IMR-90 (cell line): ENCODE data around the gene S100A5. TPM values are rescaled to one million over a fixed set of nuclear protein-coding genes. Genes with fewer than 3 reads are reported as not detected.

Experiments
- ATAC-seq: fragments of 200-7000 bp; cut with Tn5 transposase; 2 replicates; pipeline ENCODE4 v1.9.1; 2020; ENCODE audit warnings: low read depth, mild to moderate bottlenecking, moderate library complexity
- BruUV-seq: library from RNA; stranded (reverse); fragments of 400-500 nt; replicated peaks from 2 replicates; lab custom pipeline; 2021; lab: Mats Ljungman, UMichigan
- CTCF ChIA-PET: fragments of 300-600 bp; formaldehyde crosslinking; extraction: SDS; loops from one replicate; lab custom pipeline; 2021; ENCODE audit warnings: antibody characterized with exemption; lab: Yijun Ruan, JAX
- POLR2A ChIA-PET: fragments of 300-600 bp; sonication (Branson Sonifier 250); formaldehyde crosslinking; loops from one replicate; lab custom pipeline; 2022; ENCODE audit warnings: antibody characterized with exemption; ENCODE audit not compliant: unreplicated experiment; lab: Charles Lee
- DNase-seq: peaks from one replicate; pipeline ENCODE4 v3.0.0; 2013
- H2AFZ ChIP-seq: replicated peaks from 2 replicates; pipeline ENCODE3; 2013; ENCODE audit warnings: low read length, mild to moderate bottlenecking; ENCODE audit not compliant: poor library complexity
- H2AK5ac ChIP-seq: 2 replicates; pipeline ENCODE4 v1.6.1; 2013; ENCODE audit warnings: low read depth, low read length, inconsistent platforms
- H2AK9ac ChIP-seq: replicated peaks from 2 replicates; pipeline ENCODE3; 2013; ENCODE audit warnings: mild to moderate bottlenecking, low read depth, low read length, moderate library complexity; ENCODE audit not compliant: poor library complexity
- H2BK120ac ChIP-seq: 2 replicates; pipeline ENCODE4 v1.6.1; 2013; ENCODE audit warnings: low read depth, low read length, inconsistent platforms
- H2BK15ac ChIP-seq: 3 replicates; pipeline ENCODE4 v1.6.1; 2013; ENCODE audit warnings: low read depth, low read length, inconsistent platforms
- H2BK20ac ChIP-seq: 2 replicates; pipeline ENCODE4 v1.6.1; 2013; ENCODE audit warnings: low read depth, mild to moderate bottlenecking, inconsistent platforms, low read length, moderate library complexity
- H2BK5ac ChIP-seq: 2 replicates; pipeline ENCODE4 v1.6.1; 2013; ENCODE audit warnings: mild to moderate bottlenecking, low read depth, low read length, inconsistent platforms; ENCODE audit not compliant: poor library complexity, severe bottlenecking
- H3K14ac ChIP-seq: replicated peaks from 2 replicates; pipeline ENCODE4 v1.6.1; 2013; ENCODE audit warnings: low read depth, low read length, inconsistent platforms
- H3K18ac ChIP-seq: 2 replicates; pipeline ENCODE4 v1.6.1; 2013; ENCODE audit warnings: low read depth, low read length, control low read depth
- H3K23ac ChIP-seq: 2 replicates; pipeline ENCODE4 v1.6.1; 2013; ENCODE audit warnings: low read depth, low read length, inconsistent platforms
- H3K27ac ChIP-seq: 2 replicates; pipeline ENCODE4 v1.5.1; 2013; ENCODE audit warnings: mild to moderate bottlenecking, control low read depth, low read length; ENCODE audit not compliant: insufficient read depth
- H3K27me3 ChIP-seq: 2 replicates; pipeline ENCODE4 v1.6.1; 2013; ENCODE audit warnings: low read length; ENCODE audit not compliant: control insufficient read depth, insufficient read depth
- H3K36me3 ChIP-seq: 2 replicates; pipeline ENCODE4 v1.6.1; 2013; ENCODE audit warnings: low read length, mixed read lengths; ENCODE audit not compliant: control insufficient read depth, insufficient read depth
- H3K4ac ChIP-seq: 2 replicates; pipeline ENCODE4 v1.6.1; 2013; ENCODE audit warnings: low read depth, low read length, inconsistent platforms
- H3K4me1 ChIP-seq: 2 replicates; pipeline ENCODE4 v1.6.1; 2013; ENCODE audit warnings: low read length, mixed read lengths; ENCODE audit not compliant: control insufficient read depth, insufficient read depth
- H3K4me2 ChIP-seq: 2 replicates; pipeline ENCODE4 v1.6.1; 2013; ENCODE audit warnings: low read depth, mild to moderate bottlenecking, control low read depth, low read length, moderate library complexity
- H3K4me3 ChIP-seq: 2 replicates; pipeline ENCODE4 v1.5.1; 2013; ENCODE audit warnings: low read depth, mild to moderate bottlenecking, control low read depth, low read length, moderate library complexity; ENCODE audit not compliant: insufficient read depth
- H3K56ac ChIP-seq: 2 replicates; pipeline ENCODE4 v1.6.1; 2013; ENCODE audit warnings: low read length, inconsistent platforms; ENCODE audit not compliant: insufficient read depth; ENCODE audit errors: extremely low read depth
- H3K79me1 ChIP-seq, 2 experiments: 2 replicates each; pipeline ENCODE4 v1.6.1; 2013; ENCODE audit warnings: low read length in 2 of 2, inconsistent platforms in 1 of 2, low read depth in 1 of 2
- H3K9ac ChIP-seq: 2 replicates; pipeline ENCODE4 v1.6.1; 2013; ENCODE audit warnings: low read depth, low read length, control low read depth
- H3K9me1 ChIP-seq: 2 replicates; pipeline ENCODE4 v1.6.1; 2013; ENCODE audit warnings: low read length, inconsistent platforms; ENCODE audit not compliant: insufficient read depth
- H3K9me3 ChIP-seq: 2 replicates; pipeline ENCODE4 v1.6.1; 2013; ENCODE audit warnings: low read length; ENCODE audit not compliant: control insufficient read depth, insufficient read depth
- H4K20me1 ChIP-seq: 2 replicates; pipeline ENCODE4 v1.6.1; 2013; ENCODE audit warnings: low read length, inconsistent platforms; ENCODE audit not compliant: insufficient read depth
- H4K5ac ChIP-seq: 2 replicates; pipeline ENCODE4 v1.6.1; 2013; ENCODE audit warnings: mild to moderate bottlenecking, low read depth, low read length, control low read depth
- H4K8ac ChIP-seq, 2 experiments: 2 replicates each; pipeline ENCODE4 v1.6.1; 2013; ENCODE audit warnings: low read depth in 2 of 2, low read length in 2 of 2, control low read depth in 1 of 2, inconsistent platforms in 1 of 2
- H4K91ac ChIP-seq: 2 replicates; pipeline ENCODE4 v1.6.1; 2013; ENCODE audit warnings: low read depth, low read length, inconsistent platforms; ENCODE audit not compliant: insufficient read depth
- BHLHE40 ChIP-seq: fragments of 150-350 bp; IDR thresholded peaks from 2 replicates; pipeline ENCODE4 v1.6.1; 2016; ENCODE audit warnings: mild to moderate bottlenecking, low read depth, low read length
- CEBPB ChIP-seq: IDR thresholded peaks from 2 replicates; pipeline ENCODE4 v1.6.1; 2012; ENCODE audit warnings: low read depth, low read length, improper control_type of control experiment
- CHD1 ChIP-seq: IDR thresholded peaks from 2 replicates; pipeline ENCODE4 v1.6.1; 2012; ENCODE audit warnings: low read depth, low read length, improper control_type of control experiment
- FOS ChIP-seq: fragments of 150-350 bp; IDR thresholded peaks from 2 replicates; pipeline ENCODE4 v1.6.1; 2016; ENCODE audit warnings: low read depth, low read length
- MAFK ChIP-seq: IDR thresholded peaks from 2 replicates; pipeline ENCODE4 v1.6.1; 2012; ENCODE audit warnings: low read depth, low read length, improper control_type of control experiment
- MAZ ChIP-seq: IDR thresholded peaks from 2 replicates; pipeline ENCODE4 v1.6.1; 2012; ENCODE audit warnings: low read depth, mild to moderate bottlenecking, low read length, improper control_type of control experiment, moderate library complexity, borderline replicate concordance
- MXI1 ChIP-seq: IDR thresholded peaks from 2 replicates; pipeline ENCODE4 v1.6.1; 2012; ENCODE audit warnings: low read depth, mild to moderate bottlenecking, low read length, moderate library complexity, borderline replicate concordance
- NFE2L2 ChIP-seq: fragments of 150-350 bp; IDR thresholded peaks from 2 replicates; pipeline ENCODE4 v1.6.1; 2016; ENCODE audit warnings: low read depth, mild to moderate bottlenecking, low read length
- POLR2A ChIP-seq: IDR thresholded peaks from 2 replicates; pipeline ENCODE4 v1.6.1; 2012; ENCODE audit warnings: mild to moderate bottlenecking, low read depth, low read length
- RAD21 ChIP-seq: IDR thresholded peaks from 2 replicates; pipeline ENCODE4 v1.6.1; 2012; ENCODE audit warnings: low read length, improper control_type of control experiment
- RCOR1 ChIP-seq: IDR thresholded peaks from 2 replicates; pipeline ENCODE4 v1.6.1; 2012; ENCODE audit warnings: mild to moderate bottlenecking, low read length, improper control_type of control experiment; ENCODE audit not compliant: insufficient replicate concordance
- RFX5 ChIP-seq: IDR thresholded peaks from 2 replicates; pipeline ENCODE4 v1.8.0; 2012; ENCODE audit warnings: low read depth, mild to moderate bottlenecking, low read length, moderate library complexity
- SMC3 ChIP-seq: fragments of 150-350 bp; IDR thresholded peaks from 2 replicates; pipeline ENCODE4 v1.6.1; 2016; ENCODE audit warnings: low read depth, mild to moderate bottlenecking, antibody characterized with exemption, low read length, moderate library complexity
- USF2 ChIP-seq: fragments of 150-350 bp; IDR thresholded peaks from 2 replicates; pipeline ENCODE4 v1.6.1; 2017; ENCODE audit warnings: mild to moderate bottlenecking, antibody characterized with exemption, low read length, low read depth
- WGBS, 2 experiments: methylation state at CpG; one replicate each; pipeline versions ENCODE4 v1.1.5 to v1.1.7; 2013; ENCODE audit warnings: missing lambda C conversion rate in 2 of 2; ENCODE audit not compliant: insufficient read length in 1 of 2; ENCODE audit errors: extremely low coverage in 2 of 2; 5-methylcytosine and 5-hydroxymethylcytosine counted together
- dilution Hi-C: fragments of 300-500 bp; cut with HindIII; formaldehyde crosslinking; loops from one replicate; pipeline ENCODE4 v1.14.3; 2018; ENCODE audit warnings: low sequenced_read_pairs; ENCODE audit not compliant: unreplicated experiment
- in situ Hi-C: fragments of 300-500 bp; cut with MboI; formaldehyde crosslinking; loops from 3 replicates; pipeline ENCODE4 v1.14.3; 2019; ENCODE audit warnings: low sequenced_read_pairs, inconsistent platforms, mixed read lengths
- intact Hi-C: fragments of 100-400 bp; cut with micrococcal nuclease; formaldehyde crosslinking; loops from 2 replicates; pipeline ENCODE4 v1.10.0; 2022
- polyA plus RNA-seq, 3 experiments: library from polyadenylated mRNA; depleted of rRNA; stranded (reverse); fragments of >200 nt; gene quantifications; 2 replicates each; pipeline ENCODE4 v1.2.3, GENCODE V29; 2012; ENCODE audit warnings: low replicate concordance in 1 of 3
- total RNA-seq: library from RNA; depleted of rRNA; stranded (reverse); fragments of >200 nt; gene quantifications from 2 replicates; pipeline ENCODE4 v1.2.3, GENCODE V29; 2012
- TF ChIP-seq, protein P1 (sequence below): fragments of 150-350 bp; IDR thresholded peaks from 2 replicates; pipeline ENCODE4 v1.6.1; 2016; ENCODE audit warnings: low read depth, mild to moderate bottlenecking, low read length, moderate library complexity, borderline replicate concordance
- TF ChIP-seq, protein P2 (sequence below): conservative IDR thresholded peaks from 2 replicates; pipeline ENCODE4 v1.5.1; 2012; ENCODE audit warnings: mild to moderate bottlenecking, low read depth, low read length, improper control_type of control experiment

S100A5 gene
- total and polyA plus RNA-seq, 2 of the 4 experiments (the other 2 are of a cell fraction): 0.27 TPM; not detected in 1

DNA sequence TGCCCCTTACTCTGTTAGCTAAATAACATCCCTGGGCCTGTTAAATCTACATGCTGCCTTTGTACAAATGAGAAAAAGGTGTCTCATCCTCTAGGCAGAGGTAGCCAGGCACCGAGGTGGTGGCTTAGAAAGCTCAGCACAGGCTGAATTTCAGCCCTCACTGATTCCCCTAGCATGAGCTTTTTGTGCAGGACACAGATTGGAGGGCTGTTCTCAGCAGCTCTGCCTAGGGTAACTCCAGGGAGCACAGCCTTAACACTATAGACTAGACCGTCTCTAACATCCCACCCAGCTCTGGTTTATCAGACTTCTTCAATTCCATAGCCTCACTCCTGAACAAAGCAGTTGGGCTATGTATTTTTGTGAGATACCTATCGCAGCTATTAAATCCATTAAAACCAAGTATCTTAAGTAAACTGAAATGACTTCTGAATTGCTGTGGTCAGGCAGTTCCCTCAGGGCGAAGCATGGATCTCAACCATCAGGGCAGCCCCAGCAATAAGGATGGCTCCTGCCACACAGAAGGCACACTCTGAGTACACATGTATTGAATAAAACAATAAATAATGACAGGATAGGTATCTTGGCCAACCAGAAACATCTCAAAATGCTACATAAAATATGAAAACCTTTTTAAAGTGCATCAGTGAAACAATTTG lies 19.8 kb downstream of the S100A5 start:
- ATAC-seq: no peak

More for the DNA sequence above, 19.8 kb downstream of the S100A5 start:
- in situ Hi-C loops (no loop called here), intact Hi-C loops (no loop called here), dilution Hi-C loops (no loop called here)
- ChIA-PET CTCF (interaction anchor here (0.6 to 2.3 kb wide), 4 partner anchors 10 to 106 kb away, joined by 3 to 8 read pairs (median 4); partner anchors contain the start of gene S100A13), POLR2A (interaction anchor here (0.8 kb wide), 1 partner anchor 11 kb away, joined by 4 read pairs; no protein-coding TSS in a partner anchor)
- Histone ChIP-seq H2BK20ac (no peak overlapping the region), H3K27me3 (no peaks in the 10 kb centered on the region), H3K9me3 (no peaks in the 10 kb centered on the region), H4K20me1 (no peaks in the 10 kb centered on the region), H3K4me3 (no peak overlapping the region), H3K36me3 (no peaks in the 10 kb centered on the region), H2BK5ac (no peak overlapping the region), H3K4me2 (no peak overlapping the region), H3K9ac (no peak overlapping the region), H3K4ac (no peak overlapping the region), H3K56ac (no peak overlapping the region), H3K27ac (no peak overlapping the region), H2BK120ac (no peak overlapping the region), H4K5ac (no peak overlapping the region), H2BK15ac (no peak overlapping the region), H3K18ac (no peak overlapping the region), H3K23ac (no peak overlapping the region), H3K79me1 (peaks cover 0 to 7% of the 10 kb centered on the region in 2 experiments; a peak in 1 of 4 replicates), H2AK5ac (no peak overlapping the region), H2AK9ac (no peak overlapping the region), H4K8ac (no peak overlapping the region), H3K14ac (no peak overlapping the region), H3K9me1 (0 out of 2 replicates have a peak, but pooled peaks cover 10% of the 10 kb centered on the region), H2AFZ (no peak overlapping the region), H4K91ac (no peak overlapping the region), H3K4me1 (peaks cover 6% of the 10 kb centered on the region)
- DNase-seq: no peak
- WGBS, 2 experiments: no CpG with 5 or more reads among the region's 4 CpGs
- BruUV-seq: no TSS peak
- no peak for TF ChIP-seq RAD21
- no peak for TF ChIP-seq POLR2A
- TF ChIP-seq USF2: no peak
- no peak for TF ChIP-seq BHLHE40
- no peak for TF ChIP-seq MAFK
- no peak for TF ChIP-seq FOS
- no peak for TF ChIP-seq SMC3
- no peak for TF ChIP-seq NFE2L2
- TF ChIP-seq, protein P1, sequence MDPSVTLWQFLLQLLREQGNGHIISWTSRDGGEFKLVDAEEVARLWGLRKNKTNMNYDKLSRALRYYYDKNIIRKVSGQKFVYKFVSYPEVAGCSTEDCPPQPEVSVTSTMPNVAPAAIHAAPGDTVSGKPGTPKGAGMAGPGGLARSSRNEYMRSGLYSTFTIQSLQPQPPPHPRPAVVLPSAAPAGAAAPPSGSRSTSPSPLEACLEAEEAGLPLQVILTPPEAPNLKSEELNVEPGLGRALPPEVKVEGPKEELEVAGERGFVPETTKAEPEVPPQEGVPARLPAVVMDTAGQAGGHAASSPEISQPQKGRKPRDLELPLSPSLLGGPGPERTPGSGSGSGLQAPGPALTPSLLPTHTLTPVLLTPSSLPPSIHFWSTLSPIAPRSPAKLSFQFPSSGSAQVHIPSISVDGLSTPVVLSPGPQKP: no peak
- no peak for TF ChIP-seq RFX5
- TF ChIP-seq RCOR1: no peak
- TF ChIP-seq, protein P2, sequence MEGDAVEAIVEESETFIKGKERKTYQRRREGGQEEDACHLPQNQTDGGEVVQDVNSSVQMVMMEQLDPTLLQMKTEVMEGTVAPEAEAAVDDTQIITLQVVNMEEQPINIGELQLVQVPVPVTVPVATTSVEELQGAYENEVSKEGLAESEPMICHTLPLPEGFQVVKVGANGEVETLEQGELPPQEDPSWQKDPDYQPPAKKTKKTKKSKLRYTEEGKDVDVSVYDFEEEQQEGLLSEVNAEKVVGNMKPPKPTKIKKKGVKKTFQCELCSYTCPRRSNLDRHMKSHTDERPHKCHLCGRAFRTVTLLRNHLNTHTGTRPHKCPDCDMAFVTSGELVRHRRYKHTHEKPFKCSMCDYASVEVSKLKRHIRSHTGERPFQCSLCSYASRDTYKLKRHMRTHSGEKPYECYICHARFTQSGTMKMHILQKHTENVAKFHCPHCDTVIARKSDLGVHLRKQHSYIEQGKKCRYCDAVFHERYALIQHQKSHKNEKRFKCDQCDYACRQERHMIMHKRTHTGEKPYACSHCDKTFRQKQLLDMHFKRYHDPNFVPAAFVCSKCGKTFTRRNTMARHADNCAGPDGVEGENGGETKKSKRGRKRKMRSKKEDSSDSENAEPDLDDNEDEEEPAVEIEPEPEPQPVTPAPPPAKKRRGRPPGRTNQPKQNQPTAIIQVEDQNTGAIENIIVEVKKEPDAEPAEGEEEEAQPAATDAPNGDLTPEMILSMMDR: no peak
- TF ChIP-seq MAZ: no peak
- no peak for TF ChIP-seq CHD1
- TF ChIP-seq MXI1: no peak
- no peak for TF ChIP-seq CEBPB
